Neuronal stem cell (in vitro differentiated cells): ENCODE measurements around the gene RCAN3.

Source experiments
- DNase-seq: peaks from one replicate; pipeline ENCODE4 v3.0.0-alpha.2; 2013; ENCODE audit warnings: low spot score
- H2AFZ ChIP-seq: one replicate; pipeline ENCODE4 v1.6.1; 2013; ENCODE audit warnings: mild to moderate bottlenecking, low read length, inconsistent platforms
- H2AK5ac ChIP-seq: 2 replicates; pipeline ENCODE4 v1.6.1; 2013; ENCODE audit warnings: low read depth, mild to moderate bottlenecking, inconsistent platforms, low read length, moderate library complexity, mixed read lengths
- H2BK120ac ChIP-seq: 2 replicates; pipeline ENCODE4 v1.6.1; 2013; ENCODE audit warnings: low read depth, mild to moderate bottlenecking, inconsistent platforms, low read length, moderate library complexity, mixed read lengths
- H2BK12ac ChIP-seq: one replicate; pipeline ENCODE4 v1.6.1; 2013; ENCODE audit warnings: low read length, inconsistent platforms
- H2BK15ac ChIP-seq: 2 replicates; pipeline ENCODE4 v1.6.1; 2013; ENCODE audit warnings: mild to moderate bottlenecking, low read length, inconsistent platforms, mixed read lengths
- H2BK5ac ChIP-seq: one replicate; pipeline ENCODE4 v1.6.1; 2013; ENCODE audit warnings: inconsistent platforms, mild to moderate bottlenecking, low read length, moderate library complexity
- H3K14ac ChIP-seq: one replicate; pipeline ENCODE4 v1.6.1; 2013; ENCODE audit warnings: low read length, inconsistent platforms
- H3K18ac ChIP-seq: 2 replicates; pipeline ENCODE4 v1.6.1; 2013; ENCODE audit warnings: low read length, inconsistent platforms
- H3K23ac ChIP-seq: 2 replicates; pipeline ENCODE4 v1.6.1; 2013; ENCODE audit warnings: low read depth, mild to moderate bottlenecking, mixed read lengths, low read length, inconsistent platforms; ENCODE audit not compliant: poor library complexity
- H3K27ac ChIP-seq: replicated peaks from 3 replicates; pipeline ENCODE4 v1.5.1; 2013; ENCODE audit warnings: low read length, inconsistent platforms
- H3K27me3 ChIP-seq, 3 experiments: 2 replicates each; pipeline ENCODE4 v1.6.1; 2013; ENCODE audit warnings: low read length in 3 of 3, mild to moderate bottlenecking in 2 of 3, inconsistent platforms in 1 of 3, low read depth in 1 of 3, mixed read lengths in 1 of 3, moderate library complexity in 1 of 3; ENCODE audit not compliant: control insufficient read depth in 3 of 3, insufficient read depth in 3 of 3
- H3K36me3 ChIP-seq, 2 donors: replicated peaks in 1 of 2; 2 replicates each; pipeline ENCODE4 v1.6.1; 2013; ENCODE audit warnings: low read length in 2 of 2; ENCODE audit not compliant: control insufficient read depth in 2 of 2, insufficient read depth in 2 of 2
- H3K4ac ChIP-seq: 2 replicates; pipeline ENCODE4 v1.6.1; 2013; ENCODE audit warnings: inconsistent platforms, mild to moderate bottlenecking, low read length, moderate library complexity
- H3K4me1 ChIP-seq, 2 donors: 1 replicate in 1 of 2; 2 replicates in 1 of 2; pipeline ENCODE4 v1.6.1; 2013; ENCODE audit warnings: low read length in 2 of 2, low read depth in 1 of 2; ENCODE audit not compliant: control insufficient read depth in 2 of 2, insufficient read depth in 1 of 2
- H3K4me2 ChIP-seq: one replicate; pipeline ENCODE4 v1.6.1; 2013; ENCODE audit warnings: mild to moderate bottlenecking, low read length, inconsistent platforms; ENCODE audit not compliant: insufficient read depth, poor library complexity, severe bottlenecking
- H3K4me3 ChIP-seq, 2 donors: 2 replicates each; pipeline ENCODE4 v1.5.1; 2013; ENCODE audit warnings: low read length in 2 of 2, mild to moderate bottlenecking in 2 of 2, inconsistent platforms in 1 of 2, moderate library complexity in 1 of 2
- H3K79me1 ChIP-seq: one replicate; pipeline ENCODE4 v1.6.1; 2013; ENCODE audit warnings: low read depth, mild to moderate bottlenecking, inconsistent platforms, low read length, moderate library complexity
- H3K9ac ChIP-seq: one replicate; pipeline ENCODE4 v1.6.1; 2013; ENCODE audit warnings: mild to moderate bottlenecking, low read depth, low read length, inconsistent platforms; ENCODE audit not compliant: poor library complexity
- H3K9me3 ChIP-seq, 2 donors: replicated peaks in 1 of 2; 2 replicates each; pipeline versions ENCODE3 to v1.6.1; 2013; ENCODE audit warnings: low read length in 2 of 2, mild to moderate bottlenecking in 2 of 2, inconsistent platforms in 1 of 2, low read depth in 1 of 2, mixed read lengths in 1 of 2, moderate library complexity in 1 of 2; ENCODE audit not compliant: control insufficient read depth in 2 of 2, insufficient read depth in 1 of 2
- H4K8ac ChIP-seq: one replicate; pipeline ENCODE4 v1.6.1; 2013; ENCODE audit warnings: low read depth, mild to moderate bottlenecking, inconsistent platforms, low read length, moderate library complexity
- H4K91ac ChIP-seq: one replicate; pipeline ENCODE4 v1.6.1; 2013; ENCODE audit warnings: low read length, low read depth, mild to moderate bottlenecking, inconsistent platforms; ENCODE audit not compliant: poor library complexity
- WGBS, 2 donors: extraction: QIAGEN DNeasy Blood & Tissue Kit; methylation state at CpG; one replicate each; pipeline ENCODE4 v1.1.7; 2013; ENCODE audit warnings: missing lambda C conversion rate in 2 of 2, mixed read lengths in 1 of 2; ENCODE audit not compliant: insufficient read length in 2 of 2, insufficient replicate concordance in 1 of 2; ENCODE audit errors: extremely low coverage in 2 of 2; 5-methylcytosine and 5-hydroxymethylcytosine counted together

Gene RCAN3

GRCh38 chr1:24586119-24586518 lies 83.5 kb downstream of the RCAN3 start:
- Histone ChIP-seq H2AK5ac (no peak overlapping the region), H4K91ac (no peak overlapping the region), H3K27me3 (peaks cover 0 to 19% (median 2%) of the 10 kb centered on the region in 3 experiments), H2AFZ (no peak overlapping the region), H3K9me3 (no peaks in the 10 kb centered on the region), H3K36me3 (no peaks in the 10 kb centered on the region), H2BK12ac (no peak overlapping the region), H3K4ac (no peak overlapping the region), H3K4me3 (no peak overlapping the region), H2BK120ac (no peak overlapping the region), H3K27ac (no peak overlapping the region), H3K4me1 (peaks cover 0 to 1% of the 10 kb centered on the region in 2 donors), H3K79me1 (no peaks in the 10 kb centered on the region), H2BK15ac (no peak overlapping the region), H3K14ac (no peak overlapping the region), H3K18ac (no peak overlapping the region), H3K4me2 (no peak overlapping the region), H3K23ac (no peak overlapping the region), H3K9ac (no peak overlapping the region), H2BK5ac (no peak overlapping the region), H4K8ac (no peak overlapping the region)
- DNase-seq, result no peak
- WGBS, 2 donors, result no CpG with 5 or more reads among the region's 10 CpGs

- peak; percentile 31 for DNase-seq
- Histone ChIP-seq H3K27ac (no peak overlapping the region), H2BK15ac (no peak overlapping the region), H3K36me3 (no peaks in the 10 kb centered on the region), H2AK5ac (no peak overlapping the region), H3K27me3 (peaks cover 0 to 15% (median 2%) of the 10 kb centered on the region in 3 experiments), H2AFZ (peak overlapping the region; percentile 22), H3K18ac (no peak overlapping the region), H3K4me3 (no peak overlapping the region), H2BK12ac (peak overlapping the region; percentile 18), H3K4me1 (peaks cover 0 to 1% of the 10 kb centered on the region in 2 donors), H3K4ac (no peak overlapping the region), H3K14ac (no peak overlapping the region), H3K79me1 (no peaks in the 10 kb centered on the region), H2BK120ac (no peak overlapping the region), H3K9me3 (no peaks in the 10 kb centered on the region), H2BK5ac (no peak overlapping the region), H4K91ac (no peak overlapping the region), H3K9ac (no peak overlapping the region), H3K4me2 (no peak overlapping the region), H3K23ac (no peak overlapping the region), H4K8ac (no peak overlapping the region)
- WGBS, 2 donors, result no CpG with 5 or more reads among the region's 9 CpGs
These were observed 84.6 kb downstream of the RCAN3 start for GRCh38 chr1:24586970-24587820.

- no CpG with 5 or more reads among the region's 5 CpGs for WGBS, 2 donors
- Histone ChIP-seq H2BK12ac (no peak overlapping the region), H2BK120ac (no peak overlapping the region)
These were observed 85.9 kb downstream of the RCAN3 start for GRCh38 chr1:24588573-24588972.

GRCh38 chr1:24589200-24589599 lies 86.6 kb downstream of the RCAN3 start:
- DNase-seq, result no peak
- Histone ChIP-seq H2BK120ac (no peak overlapping the region), H2BK12ac (no peak overlapping the region), H3K27me3 (peaks cover 0 to 10% (median 2%) of the 10 kb centered on the region in 3 experiments), H2AFZ (no peak overlapping the region), H3K4me1 (peaks cover 0 to 1% of the 10 kb centered on the region in 2 donors), H3K9me3 (no peaks in the 10 kb centered on the region), H2BK5ac (no peak overlapping the region), H3K79me1 (no peaks in the 10 kb centered on the region), H3K36me3 (no peaks in the 10 kb centered on the region), H2BK15ac (no peak overlapping the region), H3K9ac (no peak overlapping the region), H2AK5ac (no peak overlapping the region), H4K8ac (no peak overlapping the region), H3K18ac (no peak overlapping the region), H4K91ac (no peak overlapping the region), H3K4ac (no peak overlapping the region), H3K27ac (no peak overlapping the region), H3K14ac (no peak overlapping the region), H3K23ac (peak overlapping the region; percentile 12), H3K4me3 (no peak overlapping the region), H3K4me2 (no peak overlapping the region)
- no CpG with 5 or more reads among the region's 3 CpGs for WGBS, 2 donors

More at GRCh38 chr1:24588573-24588972, 85.9 kb downstream of the RCAN3 start:
- H3K23ac ChIP-seq, result no peak overlapping the region
- H3K4me2 ChIP-seq, result no peak overlapping the region
- H2BK15ac ChIP-seq, result no peak overlapping the region
- DNase-seq, result no peak
- no peaks in the 10 kb centered on the region for H3K79me1 ChIP-seq
- peaks cover 0 to 14% (median 2%) of the 10 kb centered on the region in 3 experiments for H3K27me3 ChIP-seq
- H2AFZ ChIP-seq, result no peak overlapping the region
- no peak overlapping the region for H3K4me3 ChIP-seq
- H3K27ac ChIP-seq, result no peak overlapping the region
- H3K18ac ChIP-seq, result no peak overlapping the region
- H3K9ac ChIP-seq, result no peak overlapping the region
- H3K4ac ChIP-seq, result no peak overlapping the region
- H3K14ac ChIP-seq, result no peak overlapping the region
- H3K9me3 ChIP-seq, result no peaks in the 10 kb centered on the region
- peaks cover 0 to 1% of the 10 kb centered on the region in 2 donors for H3K4me1 ChIP-seq
- no peak overlapping the region for H4K91ac ChIP-seq
- H4K8ac ChIP-seq, result no peak overlapping the region
- H3K36me3 ChIP-seq, result no peaks in the 10 kb centered on the region
- no peak overlapping the region for H2AK5ac ChIP-seq
- H2BK5ac ChIP-seq, result no peak overlapping the region
